HG02943 (cell line): ENCODE measurements around the gene PPP1R13B.
A peak's percentile ranks its signal among the peaks of the same experiment; 100 is the strongest.
"Not testable (repeated sequence)": the region's sequence is repeated elsewhere in the genome, so short reads cannot be mapped to it uniquely, and the experiment has no call there.

Source experiments
- ATAC-seq: cut with Tn5 transposase; IDR thresholded peaks from one replicate; pipeline ENCODE4 v1.9.1; 2021; ENCODE audit warnings: mild to moderate bottlenecking, low read depth, moderate library complexity; ENCODE audit not compliant: unreplicated experiment

The PPP1R13B gene

DNA sequence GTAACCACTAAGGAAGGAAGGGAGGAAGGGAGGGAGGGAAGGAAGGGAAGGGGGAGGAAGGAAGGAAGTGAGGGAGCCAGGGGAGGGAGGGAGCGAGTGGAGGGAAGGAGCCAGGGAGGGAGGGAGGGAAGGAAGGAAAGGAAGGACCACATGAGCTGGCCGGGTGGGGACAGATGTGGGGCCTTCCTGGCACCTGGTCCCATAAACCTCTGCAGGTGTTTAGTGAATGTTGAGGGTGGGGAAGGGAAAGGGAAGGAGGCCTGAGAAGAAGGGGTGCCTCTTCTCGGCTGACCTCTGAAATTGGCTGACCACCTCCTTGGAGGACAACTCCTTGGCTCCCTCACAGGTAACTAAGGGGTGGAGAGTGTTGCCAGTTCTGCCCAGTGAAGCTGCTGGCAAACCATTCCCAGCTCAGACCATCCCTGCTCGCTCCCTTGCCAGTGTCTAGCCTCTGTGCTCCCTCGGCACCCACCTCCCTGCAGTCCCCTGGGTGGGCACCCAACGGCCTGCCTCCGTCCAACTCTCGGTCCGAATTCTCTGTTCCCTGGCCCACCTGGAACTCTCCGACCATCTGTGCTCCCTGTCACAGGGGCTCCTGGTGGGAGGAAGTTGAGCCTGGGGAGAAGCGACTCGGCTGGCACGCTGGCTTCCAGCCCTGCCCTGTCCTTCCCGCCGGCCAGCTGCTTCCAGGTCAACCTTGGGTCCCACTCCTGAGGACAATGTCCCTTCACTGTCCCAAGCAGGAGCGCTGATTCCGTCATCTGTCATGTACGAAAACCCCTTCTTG is 12.2 kb upstream of the PPP1R13B start:
- no peak for ATAC-seq

DNA sequence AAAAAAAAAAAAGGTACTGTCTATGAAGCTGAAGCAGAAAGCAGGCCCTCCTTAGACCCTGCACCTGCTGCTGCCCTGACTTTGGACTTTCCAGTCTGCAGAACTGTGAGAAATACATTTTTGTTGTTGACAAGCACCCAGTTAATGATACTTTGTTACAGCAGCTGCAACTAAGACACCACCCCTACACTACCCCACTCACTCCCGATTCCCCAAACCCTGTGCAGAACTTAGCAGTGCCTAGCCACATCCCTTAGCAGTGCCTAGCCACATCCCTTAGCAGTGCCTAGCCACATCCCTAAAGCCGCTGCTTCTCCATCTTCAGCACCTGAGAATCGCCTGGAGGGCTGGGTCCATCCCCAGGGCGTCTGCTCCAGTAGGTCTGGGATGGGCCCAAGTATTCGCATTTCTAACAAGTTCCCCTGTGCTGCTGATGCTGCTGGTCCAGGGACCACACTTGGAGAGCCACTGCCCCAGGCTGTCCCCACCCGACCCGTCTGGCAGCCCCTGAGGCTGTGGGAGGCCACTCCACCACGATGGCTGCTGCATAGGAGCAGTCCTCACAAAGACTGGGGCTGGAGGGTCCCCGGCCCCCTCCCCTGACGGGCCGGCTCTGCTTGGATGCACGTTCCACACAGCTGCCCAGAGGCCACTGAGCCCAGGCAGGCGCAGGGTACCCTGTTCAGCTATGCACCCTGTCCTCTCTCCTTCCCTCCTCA is 10.8 kb upstream of the PPP1R13B start:
- ATAC-seq, result no peak

DNA sequence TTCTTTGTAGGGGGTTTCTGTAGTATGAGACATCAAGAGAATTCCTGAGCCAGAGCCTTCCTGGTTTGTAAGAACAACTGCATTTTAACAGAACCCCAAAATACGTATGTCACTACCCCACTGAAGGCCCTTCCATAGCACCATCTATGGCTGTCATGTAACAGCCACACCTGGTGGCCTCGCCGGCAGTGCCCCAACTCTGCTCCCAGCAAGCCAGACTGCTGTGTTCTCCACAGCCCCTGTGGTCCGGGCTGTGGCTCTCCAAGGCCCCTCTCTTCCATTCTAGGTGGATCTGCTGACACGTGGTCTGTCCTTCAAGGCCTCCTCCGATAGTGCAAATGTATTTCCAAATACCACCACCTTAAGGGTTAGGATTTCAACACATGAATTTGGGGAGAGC is 9.9 kb upstream of the PPP1R13B start:
- no peak for ATAC-seq

DNA sequence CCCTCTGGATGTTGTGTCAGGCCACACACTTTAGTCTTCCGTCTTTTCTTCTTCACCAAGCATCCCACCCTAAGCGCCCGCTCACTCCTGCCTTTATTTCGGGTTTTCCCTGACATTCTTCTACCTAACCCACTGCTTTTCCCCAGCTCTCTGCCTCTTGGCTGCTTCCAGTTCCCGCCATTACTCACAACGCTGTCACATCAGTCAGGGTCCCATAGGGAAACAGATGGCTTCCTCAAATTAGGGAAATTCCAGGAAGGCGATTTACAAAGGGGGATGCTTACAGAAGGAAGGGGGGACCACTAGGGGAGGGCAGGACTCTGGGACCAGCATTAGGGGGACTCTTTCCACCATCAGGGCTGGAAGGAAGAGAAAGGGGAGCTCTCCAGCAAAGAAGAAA is 9.2 kb upstream of the PPP1R13B start:
- ATAC-seq, result no peak

DNA sequence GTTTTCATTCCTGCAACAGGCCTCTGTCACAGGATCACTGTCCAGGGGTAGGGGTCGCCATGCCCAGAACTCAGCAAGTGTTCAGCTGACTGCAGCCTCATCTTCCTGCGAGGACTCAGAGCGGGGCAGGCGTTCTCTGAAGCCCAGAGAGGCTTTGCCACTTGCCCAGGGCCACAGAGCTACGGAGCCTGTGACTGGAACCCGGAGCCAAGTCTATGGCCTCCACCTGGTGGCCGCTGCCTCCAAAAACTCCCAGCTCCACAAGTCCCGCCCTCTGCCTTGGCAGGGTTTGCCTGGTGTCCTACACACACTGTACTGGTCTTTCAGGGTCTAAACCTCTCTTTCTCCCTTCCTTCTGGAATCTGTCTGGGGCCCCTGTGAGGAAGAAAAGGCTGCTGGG is 8.7 kb upstream of the PPP1R13B start:
- no peak for ATAC-seq

DNA sequence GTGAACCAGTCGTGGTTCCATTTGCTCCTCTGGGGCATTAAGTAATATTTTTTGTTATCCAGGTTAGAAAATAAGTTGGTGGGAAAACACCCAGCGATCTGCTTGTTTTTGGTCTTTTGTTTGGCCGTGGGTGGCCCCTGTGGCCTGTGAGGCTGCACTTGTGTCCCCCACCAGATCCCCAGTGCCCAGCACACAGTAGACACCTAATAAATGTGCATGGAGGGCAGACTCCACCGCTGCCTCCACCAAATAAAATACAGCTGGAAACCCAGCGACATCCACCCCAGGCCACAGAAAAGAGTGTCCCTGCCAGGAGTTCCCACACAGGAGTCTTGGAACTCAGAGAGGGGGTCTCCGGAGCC is 8.3 kb upstream of the PPP1R13B start:
- ATAC-seq, result no peak

DNA sequence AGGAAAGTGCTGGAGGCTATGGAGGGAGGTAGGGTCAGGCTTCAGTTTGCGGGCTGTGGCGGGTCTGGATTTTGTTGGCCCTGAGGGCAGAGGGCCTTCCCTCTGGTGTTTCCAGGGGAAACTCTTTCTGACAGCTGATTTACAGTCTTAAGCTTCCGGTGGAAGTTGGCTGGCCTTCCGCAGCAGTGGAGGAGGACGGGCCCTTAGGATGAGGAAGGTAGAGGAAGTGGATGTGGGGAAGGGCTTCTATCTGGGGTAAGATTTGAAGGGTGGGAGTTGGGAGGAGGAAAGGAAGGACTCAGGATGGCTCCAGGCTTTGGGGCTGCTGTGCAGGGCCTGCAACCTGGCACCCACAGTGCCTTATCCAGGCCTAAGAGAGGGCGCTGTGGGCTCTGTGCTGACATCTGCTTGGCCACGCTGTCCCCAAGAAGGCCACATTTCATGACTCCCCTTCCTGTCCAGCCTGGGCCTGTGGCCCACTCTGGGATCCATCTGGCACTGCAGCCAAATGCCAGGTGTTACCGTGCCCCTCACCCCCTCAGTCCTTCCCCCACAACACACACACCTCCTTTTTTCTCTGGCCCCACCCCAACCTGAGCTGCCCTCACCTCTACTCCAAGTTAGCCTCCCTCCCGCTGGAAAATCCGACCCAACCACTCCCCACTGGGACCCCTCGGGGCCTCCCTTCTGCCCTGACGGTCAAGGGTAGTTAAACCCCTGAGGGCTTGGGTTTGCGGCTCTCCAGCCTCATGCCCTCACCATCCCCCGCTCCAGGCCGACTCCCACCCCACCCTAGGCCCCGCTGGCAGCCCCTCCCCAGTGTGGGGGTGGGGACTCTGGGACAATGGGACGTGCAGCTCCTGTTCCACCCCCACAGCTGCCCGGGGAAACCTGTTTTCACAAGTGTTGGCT is 7.7 kb upstream of the PPP1R13B start:
- no peak for ATAC-seq

DNA sequence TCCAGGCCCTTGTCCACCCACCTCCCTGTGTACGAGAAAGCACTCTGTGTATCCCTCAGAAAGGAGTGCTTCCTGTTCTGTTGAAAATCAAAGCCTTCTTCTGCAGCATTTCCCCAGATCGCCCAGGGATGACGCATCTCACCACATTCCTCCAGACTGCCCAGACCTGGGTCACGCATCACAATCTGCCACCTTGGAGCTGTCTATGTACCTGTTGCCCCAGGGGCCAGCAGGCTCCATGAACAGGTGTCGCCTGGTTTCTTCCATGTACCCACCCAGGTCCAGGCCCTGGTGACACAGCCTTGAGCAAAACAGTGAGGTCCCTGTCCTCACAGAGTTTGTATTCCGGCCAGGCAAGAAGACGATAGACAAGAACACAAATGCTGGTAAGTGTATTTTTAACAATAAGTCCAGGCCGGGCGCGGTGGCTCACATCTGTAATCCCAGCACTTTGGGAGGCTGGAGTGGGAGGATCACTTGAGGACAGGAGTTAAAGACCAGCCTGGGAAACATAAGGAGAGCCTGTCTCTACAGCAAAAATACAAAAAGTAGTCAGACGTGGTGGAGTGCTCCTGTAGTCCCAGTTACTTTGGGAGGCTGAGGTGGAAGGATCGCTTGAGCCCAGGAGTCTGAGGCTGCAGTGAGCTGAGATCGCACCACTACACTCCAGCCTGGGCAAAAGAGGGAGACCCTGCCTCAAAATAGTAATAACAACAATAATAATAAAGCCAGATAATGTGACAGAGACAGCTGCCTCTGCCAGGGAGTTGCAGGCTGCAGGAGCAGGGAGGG is 6.8 kb upstream of the PPP1R13B start:
- no peak for ATAC-seq

DNA sequence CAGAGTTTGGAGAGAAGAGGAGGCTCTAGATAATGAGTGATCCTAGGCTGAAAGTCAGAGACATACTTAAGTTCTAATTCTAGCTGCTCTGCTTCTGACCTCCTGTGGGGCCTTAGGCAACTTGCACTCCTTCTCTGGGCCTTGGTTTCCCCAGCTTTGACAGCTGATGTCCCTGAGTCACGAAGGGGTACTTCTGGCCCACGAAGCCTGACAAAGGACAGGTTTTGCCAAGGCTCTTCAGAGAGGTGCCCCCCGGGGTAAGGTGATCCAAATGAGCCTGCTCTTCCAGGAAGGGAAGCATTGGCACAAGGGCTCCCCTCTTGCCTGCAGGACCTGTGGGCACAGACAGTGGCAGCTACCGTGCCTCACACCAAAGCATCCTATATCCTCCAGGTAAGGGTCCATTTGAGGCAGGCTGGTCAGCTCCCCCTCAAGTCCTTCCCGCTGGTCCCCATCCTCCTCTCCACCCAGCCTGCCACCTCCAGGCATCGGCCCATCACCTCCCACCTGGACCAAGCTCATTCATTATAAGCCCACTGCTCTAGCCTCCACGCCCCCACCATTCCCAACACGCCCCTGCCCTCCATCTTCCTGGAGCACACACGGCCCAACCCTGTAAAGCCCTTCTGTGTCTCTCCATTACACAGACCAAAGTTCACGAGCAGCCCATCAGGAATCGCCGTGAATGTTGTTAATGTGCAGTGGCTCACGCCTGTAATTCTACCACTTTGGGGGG is 1.9 kb upstream of the PPP1R13B start:
- no peak for ATAC-seq

DNA sequence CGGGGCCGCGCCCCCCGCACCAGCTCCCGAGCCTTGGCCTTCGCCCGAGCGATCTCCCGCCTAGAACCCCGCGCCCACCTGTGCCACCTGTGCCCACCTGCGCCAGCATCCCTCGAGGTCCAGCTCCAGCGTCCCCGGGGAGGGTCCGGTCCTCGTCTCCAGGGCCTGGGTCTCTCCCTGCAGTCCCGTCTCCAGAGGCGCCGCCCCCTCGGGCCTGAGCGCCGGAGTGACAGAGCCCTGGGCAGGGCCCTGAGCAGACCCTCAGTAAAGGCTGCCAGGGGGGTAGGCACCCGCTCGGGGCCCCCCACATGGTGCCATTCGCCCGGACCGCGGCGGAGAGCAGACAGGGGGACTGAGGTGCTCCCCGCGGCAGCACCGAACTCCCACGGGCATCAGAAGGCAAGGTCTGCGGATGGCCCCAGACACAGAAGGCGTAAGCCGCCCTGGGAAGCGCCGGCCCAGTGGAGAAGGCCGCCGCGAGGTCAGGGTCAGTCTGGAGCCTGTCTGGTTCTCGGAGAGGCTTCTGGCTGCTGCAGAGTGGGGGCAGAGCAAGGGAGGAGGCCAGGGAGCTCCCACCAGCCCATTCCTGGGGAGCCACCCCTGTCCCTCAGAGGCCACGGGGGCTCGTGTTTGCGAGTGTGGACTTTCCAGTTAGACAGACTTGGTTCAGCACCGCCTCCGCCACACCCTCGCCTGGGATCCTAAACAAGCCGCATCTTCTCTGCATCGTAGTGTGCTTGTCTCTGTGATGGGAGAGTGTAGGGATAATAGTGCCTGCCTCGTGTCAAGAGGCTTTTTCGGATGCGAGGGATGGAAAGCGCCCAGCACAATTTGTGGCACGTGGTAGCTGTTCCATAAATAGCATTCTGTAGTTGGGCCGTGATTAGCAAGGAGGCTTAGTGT is 1.1 kb upstream of the PPP1R13B start:
- ATAC-seq, result no peak

DNA sequence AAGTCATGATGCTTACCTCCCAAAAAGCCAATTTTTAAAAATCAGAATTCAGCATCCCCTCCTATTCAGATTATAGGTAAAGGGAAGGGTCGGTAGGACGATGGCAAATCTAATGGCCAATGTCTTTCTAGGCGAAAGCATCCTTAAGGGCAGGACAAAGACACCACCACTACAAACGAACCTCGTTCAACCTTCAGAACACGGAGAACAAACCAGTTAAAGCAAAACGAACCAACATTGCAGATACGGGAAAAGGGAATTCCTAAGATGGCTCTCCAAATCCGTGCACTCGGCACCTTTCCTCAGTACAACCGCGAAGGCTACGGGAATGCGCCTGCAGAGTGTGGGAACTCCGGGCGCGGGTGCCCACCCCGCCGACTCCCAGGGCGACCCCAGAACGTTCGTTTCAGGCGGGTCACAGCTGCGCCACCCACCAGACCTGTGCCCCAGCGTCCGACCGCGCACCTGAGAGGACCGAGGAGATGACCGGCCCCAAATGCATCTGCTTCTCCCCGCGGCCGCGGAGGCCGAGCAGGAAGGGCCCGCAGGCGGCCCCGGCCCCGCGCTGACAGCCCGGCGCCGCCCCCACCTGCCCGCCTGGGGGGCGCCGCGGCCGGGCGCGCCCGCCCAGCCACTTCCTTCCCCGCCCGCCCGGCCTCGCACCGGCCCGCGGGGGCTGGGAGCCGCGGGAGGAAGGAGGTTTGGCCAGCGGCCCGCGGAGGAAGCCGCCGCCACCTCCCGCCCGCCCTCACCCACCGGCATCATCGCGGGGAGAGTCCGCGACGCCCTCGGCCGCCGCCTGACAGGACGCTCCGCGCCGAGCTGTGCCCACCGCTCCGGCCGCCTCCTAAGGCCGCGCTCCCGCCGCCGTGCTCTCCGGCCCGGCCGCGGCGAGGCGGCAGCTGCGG is 578 bp downstream of the PPP1R13B start:
- ATAC-seq, result peak; percentile 34

DNA sequence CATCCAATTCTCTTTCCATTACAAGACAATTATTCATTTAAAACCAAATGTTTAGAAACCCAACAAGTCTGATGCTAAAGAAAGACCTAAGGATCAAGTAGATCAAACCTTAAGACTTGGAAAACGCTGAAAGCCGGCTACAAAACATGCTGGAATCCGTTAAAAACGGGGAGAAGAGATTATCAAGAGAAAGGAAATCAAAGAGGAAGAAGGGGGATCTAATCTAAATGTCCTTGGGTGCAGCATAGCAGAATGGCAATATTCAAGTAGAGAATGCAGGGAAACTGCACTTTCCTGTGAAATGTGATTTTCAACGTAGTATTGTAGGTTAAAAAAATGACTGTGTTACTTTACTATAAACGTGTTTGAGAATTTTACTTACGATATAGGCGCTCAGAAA is 1.3 kb downstream of the PPP1R13B start:
- ATAC-seq, result no peak

DNA sequence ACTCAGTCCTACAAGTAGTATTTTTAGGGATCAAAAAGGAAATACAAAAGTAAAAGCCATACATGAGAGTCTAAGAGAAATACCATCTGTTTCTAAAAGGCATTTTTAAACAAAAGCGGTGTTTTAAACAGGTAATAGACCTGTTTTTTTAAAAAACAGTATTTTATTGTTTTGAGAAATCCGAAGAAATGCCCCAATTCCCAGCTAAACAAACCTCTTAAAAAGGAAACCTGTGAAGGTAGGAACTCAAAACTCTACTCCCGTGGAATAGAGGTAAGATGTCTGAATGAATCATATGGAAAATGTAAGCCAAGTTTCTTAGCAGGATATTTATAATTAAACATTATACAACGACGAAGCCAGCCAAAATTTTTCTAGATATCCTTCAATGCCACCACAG is 2.0 kb downstream of the PPP1R13B start:
- ATAC-seq, result no peak

DNA sequence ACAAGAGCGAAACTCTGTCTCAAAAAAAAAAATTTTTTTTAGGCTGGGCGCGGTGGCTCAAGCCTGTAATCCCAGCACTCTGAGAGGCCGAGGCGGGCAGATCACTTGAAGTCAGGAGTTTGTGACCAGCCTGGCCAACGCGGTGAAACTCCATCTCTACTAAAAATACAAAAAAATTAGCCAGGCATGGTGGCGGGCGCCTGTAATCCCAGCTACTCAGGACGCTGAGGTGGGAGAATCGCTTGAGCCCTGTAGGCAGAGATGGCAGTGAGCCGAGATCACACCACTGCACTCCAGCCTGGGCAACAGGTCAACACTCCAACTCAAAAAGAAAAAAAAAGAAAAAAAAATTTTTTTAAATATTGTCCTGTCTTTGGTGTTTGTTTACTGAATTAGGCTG is 6.1 kb downstream of the PPP1R13B start:
- not testable (repeated sequence) for ATAC-seq

DNA sequence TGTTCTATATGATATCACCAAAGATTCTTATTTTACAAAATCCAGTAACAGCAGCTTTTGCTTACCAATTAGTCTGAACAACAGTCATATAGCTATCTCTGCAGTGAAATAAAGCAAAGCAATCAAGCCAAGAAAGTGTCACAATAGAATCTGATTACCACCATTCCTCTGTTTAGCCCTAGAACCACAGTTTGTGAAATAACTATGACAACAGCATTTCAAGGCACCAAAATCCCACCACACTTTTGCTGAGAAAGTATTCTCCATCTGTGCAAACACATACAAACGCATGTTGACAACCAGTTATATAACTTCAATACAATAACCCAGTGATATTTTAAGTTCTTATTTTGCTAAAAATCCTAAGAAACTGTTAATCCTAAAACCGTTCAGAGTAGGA is 7.4 kb downstream of the PPP1R13B start:
- ATAC-seq, result no peak

DNA sequence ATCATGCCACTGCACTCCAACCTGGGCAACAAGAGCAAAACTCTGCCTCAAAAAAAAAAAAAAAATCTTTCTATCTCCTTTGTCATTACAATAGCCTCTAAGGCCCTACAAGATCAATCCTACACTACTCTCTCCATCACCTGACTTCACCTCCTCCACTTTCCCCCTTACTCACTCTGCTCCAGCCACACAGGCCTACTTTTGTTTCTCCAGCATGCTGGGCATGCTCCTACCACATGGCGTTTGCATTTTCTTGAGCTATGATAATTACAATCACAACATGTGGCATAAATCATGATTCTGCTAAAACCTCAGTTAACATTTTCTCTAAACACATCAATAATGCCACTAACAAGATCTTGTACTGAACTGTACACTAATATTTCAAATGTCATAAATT is 7.8 kb downstream of the PPP1R13B start:
- ATAC-seq, result no peak

DNA sequence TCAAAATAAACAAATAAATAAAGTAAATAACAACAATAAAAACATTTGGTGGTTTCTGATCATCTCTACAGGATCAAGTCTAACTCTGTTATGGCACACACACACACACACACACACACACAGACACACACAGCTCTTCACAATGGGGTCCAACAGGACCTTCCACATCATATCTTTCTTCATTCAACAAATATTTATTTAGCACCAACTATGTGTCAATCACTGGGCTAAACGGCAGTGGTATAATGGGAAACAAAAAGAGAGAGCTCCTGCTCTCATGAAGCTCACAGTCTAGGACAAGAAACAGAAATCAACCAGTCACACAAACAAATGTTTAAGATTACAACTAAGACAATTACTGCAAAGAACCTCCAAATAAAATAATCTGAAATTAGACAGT is 9.3 kb downstream of the PPP1R13B start:
- ATAC-seq, result no peak
